ENCODE results near the gene ZNF799. TPM values are rescaled to one million over a fixed set of nuclear protein-coding genes. Genes with fewer than 3 reads are reported as not detected.

Gene ZNF799
- total RNA-seq, 2 donors from 2014 or later = 4.2 to 4.6 TPM

- ATAC-seq = no peak
- Histone ChIP-seq H3K27me3 (no peaks in the 10 kb centered on the region), H3K9me3 (peaks cover 0 to 27% (median 0%) of the 10 kb centered on the region in 3 donors), H3K27ac (no peak overlapping the region), H3K4me1 (no peaks in the 10 kb centered on the region), H3K4me3 (no peak overlapping the region), H3K36me3 (replicated peaks in 1 of 2; ENCODE audit: insufficient read depth in 1 of 2, low read depth in 2 of 2) (peaks cover 9 to 10% of the 10 kb centered on the region in 2 donors)
- DNase-seq = no peak
- no peak for TF ChIP-seq CTCF (IDR thresholded peaks at IDR 0.05)
- TF ChIP-seq POLR2A (IDR thresholded peaks at IDR 0.05) = no peak
- intact Hi-C loops (cut with DNase I) = no loop called here
- WGBS, 2 donors = 94 to 96% methylated on average over 5 of the region's 5 CpGs
Observed at GRCh38 chr19:12350890-12351197, 50.2 kb downstream of the ZNF799 start.

GRCh38 chr19:12350185-12350889 lies 50.7 kb downstream of the ZNF799 start:
- intact Hi-C loops (cut with DNase I) = no loop called here
- Histone ChIP-seq H3K4me3 (no peak overlapping the region), H3K9me3 (peaks cover 0 to 27% (median 0%) of the 10 kb centered on the region in 3 donors), H3K36me3 (replicated peaks in 1 of 2; ENCODE audit: insufficient read depth in 1 of 2, low read depth in 2 of 2) (peaks cover 9 to 10% of the 10 kb centered on the region in 2 donors), H3K4me1 (no peaks in the 10 kb centered on the region), H3K27ac (no peak overlapping the region), H3K27me3 (no peaks in the 10 kb centered on the region)
- no peak for TF ChIP-seq POLR2A (IDR thresholded peaks at IDR 0.05)
- no peak for TF ChIP-seq CTCF (IDR thresholded peaks at IDR 0.05)
- no peak for DNase-seq
- no peak for ATAC-seq
- 97% methylated on average over 8 of the region's 8 CpGs for WGBS, 2 donors

- no peak overlapping the region for H3K27ac ChIP-seq
- no peaks in the 10 kb centered on the region for H3K4me1 ChIP-seq
- no peak for DNase-seq
- no peak overlapping the region for H3K4me3 ChIP-seq
- TF ChIP-seq POLR2A (IDR thresholded peaks at IDR 0.05) (no peak), CTCF (IDR thresholded peaks at IDR 0.05) (no peak)
- H3K27me3 ChIP-seq = no peaks in the 10 kb centered on the region
- peaks cover 9 to 10% of the 10 kb centered on the region in 2 donors for H3K36me3 ChIP-seq (replicated peaks in 1 of 2; ENCODE audit: insufficient read depth in 1 of 2, low read depth in 2 of 2)
- intact Hi-C loops (cut with DNase I) = no loop called here
- ATAC-seq = no peak
- peaks cover 0 to 22% (median 0%) of the 10 kb centered on the region in 3 donors for H3K9me3 ChIP-seq
- WGBS, 2 donors = 43 to 45% methylated on average over 2 of the region's 2 CpGs
Observed at GRCh38 chr19:12346896-12347295, 54.2 kb downstream of the ZNF799 start.

- H3K9me3 ChIP-seq = peaks cover 0 to 14% (median 0%) of the 10 kb centered on the region in 3 donors
- TF ChIP-seq POLR2A (IDR thresholded peaks at IDR 0.05) (no peak), CTCF (IDR thresholded peaks at IDR 0.05) (no peak)
- intact Hi-C loops (cut with DNase I) = no loop called here
- H3K36me3 ChIP-seq (replicated peaks in 1 of 2; ENCODE audit: insufficient read depth in 1 of 2, low read depth in 2 of 2) = peaks cover under 1 to 4% of the 10 kb centered on the region in 2 donors
- no peak overlapping the region for H3K27ac ChIP-seq
- no peaks in the 10 kb centered on the region for H3K4me1 ChIP-seq
- ATAC-seq (no peak), DNase-seq (no peak)
- WGBS, 2 donors = 97 to 100% methylated on average over 1 of the region's 1 CpG
- H3K4me3 ChIP-seq = no peak overlapping the region
- H3K27me3 ChIP-seq = no peaks in the 10 kb centered on the region
Observed at GRCh38 chr19:12345197-12345596, 55.9 kb downstream of the ZNF799 start.

Small RNAs within 50 kb of the gene (small RNA-seq; reads per million reads assigned to genes)
- gene RPS29P23 = not detected

Other genes with a start within 250 kb of the ZNF799 start
- 1 to 10 TPM; 2.3 to 2.9 TPM for gene ZNF625, start 244.5 kb downstream of the ZNF799 start, total RNA-seq
- gene ZNF136, start 238.2 kb downstream of the ZNF799 start, total RNA-seq = 1 to 10 TPM; 3.4 to 4.0 TPM
- gene ZNF44, start 106.4 kb downstream of the ZNF799 start, total RNA-seq = 10 to 100 TPM in 1 of 2 donors, 1 to 10 TPM in 1; 8.8 to 10.5 TPM
- 1 to 10 TPM in 1 of 2 donors, under 1 TPM in 1; 0.99 to 6.0 TPM for gene ZNF563, start 67.6 kb downstream of the ZNF799 start, total RNA-seq
- 1 to 10 TPM in 1 of 2 donors, under 1 TPM in 1; 0.66 to 2.9 TPM for gene ZNF442, start 35.6 kb downstream of the ZNF799 start, total RNA-seq
- 1 to 10 TPM; 3.6 to 5.2 TPM for gene ZNF443, start 39.8 kb upstream of the ZNF799 start, total RNA-seq
- 1 to 10 TPM; 2.3 to 3.1 TPM for gene ZNF709, start 83.5 kb upstream of the ZNF799 start, total RNA-seq
- 10 to 100 TPM in 1 of 2 donors, 1 to 10 TPM in 1; 5.2 to 14.2 TPM for gene ZNF564, start 150.2 kb upstream of the ZNF799 start, total RNA-seq
- gene ZNF490, start 209.5 kb upstream of the ZNF799 start, total RNA-seq = 1 to 10 TPM; 2.0 to 2.6 TPM
- gene ZNF791, start 209.6 kb upstream of the ZNF799 start, total RNA-seq = 10 to 100 TPM in 1 of 2 donors, 1 to 10 TPM in 1; 9.9 to 16.9 TPM

All from body of pancreas (tissue), 4 donors.